ENCODE data around the gene CMTM6. TPM values are rescaled to one million over a fixed set of nuclear protein-coding genes. Genes with fewer than 3 reads are reported as not detected.

CMTM6 gene
- total RNA-seq, 1 donor, result 102 TPM

Small RNA genes lying within 50 kb of the gene (small RNA-seq; reads per million reads assigned to genes)
- 0.30 reads per million for gene MIR548AY

Other genes with a start within 250 kb of the CMTM6 start
- 7.2 and 10.0 TPM in 2 replicates for gene CMTM7, start 111.0 kb downstream of the CMTM6 start, total RNA-seq
- gene DYNC1LI1, start 68.0 kb upstream of the CMTM6 start, total RNA-seq, result 34.4 and 38.0 TPM in 2 replicates
- gene CNOT10, start 182.3 kb upstream of the CMTM6 start, total RNA-seq, result 34.5 and 36.9 TPM in 2 replicates